Myocyte (in vitro differentiated cells): ENCODE results near the gene SERPINA4. TPM values are rescaled to one million over a fixed set of nuclear protein-coding genes. Genes with fewer than 3 reads are reported as not detected.

Source experiments
- DNase-seq: peaks from one replicate; pipeline ENCODE4 v3.0.0-alpha.2; 2012; ENCODE audit warnings: low read depth
- polyA plus RNA-seq: library from polyadenylated mRNA; unstranded; fragments of >200 nt; gene quantifications from one replicate; pipeline ENCODE4 v1.2.1, GENCODE V29; 2012; ENCODE audit warnings: missing spikeins
- total RNA-seq: library from RNA; depleted of rRNA; stranded (reverse); fragments of >200 nt; gene quantifications from 2 replicates; pipeline ENCODE4 v1.2.3, GENCODE V29; 2014

SERPINA4 gene
- total RNA-seq: not detected in 2 replicates
- not detected for polyA plus RNA-seq

- no peak for DNase-seq
Measured at GRCh38 chr14:94560751-94561655, at the start of gene SERPINA4. SERPINA4 (plus strand) TSS chr14:94561442; CDS start chr14:94563483, 2,041 bp downstream.

- no peak for DNase-seq
Measured at GRCh38 chr14:94514351-94514750, 46.9 kb upstream of the SERPINA4 start.

GRCh38 chr14:94515426-94515825, 45.8 kb upstream of the SERPINA4 start:
- no peak for DNase-seq

- DNase-seq: no peak
Measured at GRCh38 chr14:94515856-94516255, 45.4 kb upstream of the SERPINA4 start.

- no peak for DNase-seq
Measured at GRCh38 chr14:94517248-94517640, 44.0 kb upstream of the SERPINA4 start.

- no peak for DNase-seq
Measured at GRCh38 chr14:94517641-94518257, 43.5 kb upstream of the SERPINA4 start.

- no peak for DNase-seq
Measured at GRCh38 chr14:94521375-94522114, 39.7 kb upstream of the SERPINA4 start.

- DNase-seq: no peak
Measured at GRCh38 chr14:94522115-94522724, 39.0 kb upstream of the SERPINA4 start.

- DNase-seq: no peak
Measured at GRCh38 chr14:94523265-94523664, 38.0 kb upstream of the SERPINA4 start.

- DNase-seq: no peak
Measured at GRCh38 chr14:94524093-94524492, 37.1 kb upstream of the SERPINA4 start.

- DNase-seq: no peak
Measured at GRCh38 chr14:94531187-94531586, 30.1 kb upstream of the SERPINA4 start.

GRCh38 chr14:94532447-94532846, 28.8 kb upstream of the SERPINA4 start:
- DNase-seq: peak; percentile 16

- no peak for DNase-seq
Measured at GRCh38 chr14:94535506-94535905, 25.7 kb upstream of the SERPINA4 start.

- DNase-seq: no peak
Measured at GRCh38 chr14:94536836-94537235, 24.4 kb upstream of the SERPINA4 start.

- no peak for DNase-seq
Measured at GRCh38 chr14:94538070-94538740, 23.0 kb upstream of the SERPINA4 start.

GRCh38 chr14:94539181-94539580, 22.1 kb upstream of the SERPINA4 start:
- DNase-seq: no peak

- peak; percentile 71 for DNase-seq
Measured at GRCh38 chr14:94540031-94540794, 21.0 kb upstream of the SERPINA4 start.

- DNase-seq: no peak
Measured at GRCh38 chr14:94541234-94541975, 19.8 kb upstream of the SERPINA4 start.

GRCh38 chr14:94542111-94542810, 19.0 kb upstream of the SERPINA4 start:
- no peak for DNase-seq
